GM12864 (cell line): ENCODE measurements around the gene IQCE.

ENCODE experiments used
- DNase-seq: peaks from one replicate; pipeline ENCODE4 v3.0.0-alpha.2; 2011; ENCODE audit warnings: low read depth
- H3K4me3 ChIP-seq: 2 replicates; pipeline ENCODE4 v1.5.1; 2011; ENCODE audit warnings: mild to moderate bottlenecking, low read depth, low read length, control low read depth
- CTCF ChIP-seq: IDR thresholded peaks from 2 replicates; pipeline ENCODE4 v1.5.1; 2011; ENCODE audit warnings: low read depth, mild to moderate bottlenecking, moderate library complexity, low read length, control low read depth, inconsistent platforms; ENCODE audit errors: missing control alignments

IQCE gene

GRCh38 chr7:2542011-2542915 is 16.5 kb upstream of the IQCE start:
- DNase-seq, result no peak
- no peak overlapping the region for H3K4me3 ChIP-seq
- TF ChIP-seq CTCF, result no peak

DNA sequence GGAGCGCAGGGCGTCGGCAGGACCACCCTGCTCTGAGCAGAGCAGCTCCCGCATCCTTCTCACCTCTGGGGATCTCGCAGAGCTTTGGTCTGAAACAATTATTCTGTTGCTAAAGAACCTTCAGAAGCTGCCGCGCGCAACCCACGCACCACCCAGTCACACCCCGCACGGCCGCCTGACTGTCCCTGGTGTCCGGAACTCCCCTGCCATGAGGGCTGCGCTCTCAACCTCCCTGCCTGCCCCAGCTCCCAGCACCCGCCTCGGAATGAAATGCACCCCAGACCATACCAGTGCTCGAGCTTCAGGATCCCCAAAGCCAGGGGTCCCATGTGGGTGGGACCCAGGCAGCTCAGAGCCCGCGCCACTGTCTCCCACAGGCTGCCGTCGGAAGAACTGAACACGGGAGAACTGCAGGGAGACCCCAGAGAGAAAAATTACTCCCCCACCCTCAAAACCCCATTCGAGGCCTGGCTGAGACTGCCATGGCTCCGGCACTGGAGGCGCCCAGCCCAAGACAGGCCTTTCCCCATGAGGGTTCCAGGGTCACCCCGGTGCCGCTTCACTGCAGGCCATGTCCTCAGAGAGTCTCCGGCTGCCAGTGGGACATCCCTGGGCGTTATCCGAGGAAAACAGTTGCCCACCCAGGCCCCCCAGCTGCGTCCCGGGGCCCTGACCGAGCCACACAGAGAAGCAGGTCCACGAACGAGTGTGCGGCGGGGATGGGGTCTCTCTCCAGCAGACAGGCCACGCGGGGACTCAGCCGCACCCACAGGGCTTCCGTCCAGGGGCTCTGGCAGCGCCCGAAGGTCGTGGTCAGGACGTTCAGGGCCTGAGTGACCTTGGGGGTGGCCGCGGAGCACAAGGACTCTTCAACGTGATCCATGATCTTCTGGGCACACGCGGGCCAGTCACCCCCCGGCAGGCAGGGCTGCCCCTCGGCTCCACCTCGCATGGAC is 15.6 kb upstream of the IQCE start:
- no peak overlapping the region for H3K4me3 ChIP-seq
- no peak for TF ChIP-seq CTCF
- DNase-seq, result no peak

GRCh38 chr7:2544541-2545188 is 14.1 kb upstream of the IQCE start:
- H3K4me3 ChIP-seq, result no peak overlapping the region
- DNase-seq, result no peak
- TF ChIP-seq CTCF, result no peak

GRCh38 chr7:2545746-2546425 is 12.9 kb upstream of the IQCE start:
- TF ChIP-seq CTCF, result no peak
- DNase-seq, result no peak
- no peak overlapping the region for H3K4me3 ChIP-seq

GRCh38 chr7:2546776-2547586 is 11.8 kb upstream of the IQCE start:
- DNase-seq, result no peak
- no peak overlapping the region for H3K4me3 ChIP-seq
- TF ChIP-seq CTCF, result no peak
